ENCODE results near the gene AGAP2. TPM values are rescaled to one million over a fixed set of nuclear protein-coding genes. Genes with fewer than 3 reads are reported as not detected.

The AGAP2 gene
- total and polyA plus RNA-seq, 2 of the 13 experiments (the other 11 are each of a cell fraction or from before 2014, with no cell fraction given): 0.38 to 0.45 TPM

GRCh38 chr12:57751788-57752667 lies 13.5 kb upstream of the AGAP2 start, which contains the start of gene CDK4 (continued):
- TF ChIP-seq ZNF839 (CRISPR knock-in tag; IDR thresholded peaks at IDR 0.05; ENCODE audit: borderline replicate concordance) (no peak), CBX1 (IDR thresholded peaks at IDR 0.05; ENCODE audit: low read depth) (peak; percentile 25), ZNF484 (CRISPR knock-in tag; IDR thresholded peaks at IDR 0.05; ENCODE audit: borderline replicate concordance, low read depth) (no peak), NR2F1 (CRISPR knock-in tag; IDR thresholded peaks at IDR 0.05) (no peak; a peak in 1 of 4 replicates), MZF1 (CRISPR knock-in tag; IDR thresholded peaks at IDR 0.05; ENCODE audit: borderline replicate concordance) (no peak; the same call in 1 of the 2 replicates), HNRNPL (IDR thresholded peaks at IDR 0.05; ENCODE audit: low read depth, low read length) (0 out of 2 replicates have a peak, but pooled peaks have one; percentile 74), FOXJ3 (CRISPR knock-in tag; IDR thresholded peaks at IDR 0.05; ENCODE audit: borderline replicate concordance) (no peak), ZBTB25 (CRISPR knock-in tag; IDR thresholded peaks at IDR 0.05) (peak; percentile 94), ZNF44 (CRISPR knock-in tag; IDR thresholded peaks at IDR 0.05) (no peak), ZNF512 (CRISPR knock-in tag; IDR thresholded peaks at IDR 0.05) (no peak), ZNF772 (CRISPR knock-in tag; IDR thresholded peaks at IDR 0.05) (peak; percentile 98), POGK (CRISPR knock-in tag; conservative IDR thresholded peaks at IDR 0.05) (peak; percentile 97), ZNF7 (CRISPR knock-in tag; IDR thresholded peaks at IDR 0.05) (no peak)
- TF ChIP-seq, protein P1, sequence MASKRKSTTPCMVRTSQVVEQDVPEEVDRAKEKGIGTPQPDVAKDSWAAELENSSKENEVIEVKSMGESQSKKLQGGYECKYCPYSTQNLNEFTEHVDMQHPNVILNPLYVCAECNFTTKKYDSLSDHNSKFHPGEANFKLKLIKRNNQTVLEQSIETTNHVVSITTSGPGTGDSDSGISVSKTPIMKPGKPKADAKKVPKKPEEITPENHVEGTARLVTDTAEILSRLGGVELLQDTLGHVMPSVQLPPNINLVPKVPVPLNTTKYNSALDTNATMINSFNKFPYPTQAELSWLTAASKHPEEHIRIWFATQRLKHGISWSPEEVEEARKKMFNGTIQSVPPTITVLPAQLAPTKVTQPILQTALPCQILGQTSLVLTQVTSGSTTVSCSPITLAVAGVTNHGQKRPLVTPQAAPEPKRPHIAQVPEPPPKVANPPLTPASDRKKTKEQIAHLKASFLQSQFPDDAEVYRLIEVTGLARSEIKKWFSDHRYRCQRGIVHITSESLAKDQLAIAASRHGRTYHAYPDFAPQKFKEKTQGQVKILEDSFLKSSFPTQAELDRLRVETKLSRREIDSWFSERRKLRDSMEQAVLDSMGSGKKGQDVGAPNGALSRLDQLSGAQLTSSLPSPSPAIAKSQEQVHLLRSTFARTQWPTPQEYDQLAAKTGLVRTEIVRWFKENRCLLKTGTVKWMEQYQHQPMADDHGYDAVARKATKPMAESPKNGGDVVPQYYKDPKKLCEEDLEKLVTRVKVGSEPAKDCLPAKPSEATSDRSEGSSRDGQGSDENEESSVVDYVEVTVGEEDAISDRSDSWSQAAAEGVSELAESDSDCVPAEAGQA (IDR thresholded peaks at IDR 0.05; ENCODE audit: low read depth): 0 out of 2 replicates have a peak, but pooled peaks have one; percentile 31
- TF ChIP-seq, protein P1 (CRISPR knock-in tag; IDR thresholded peaks at IDR 0.05; ENCODE audit: borderline replicate concordance): no peak; the same call in 1 of the 2 replicates
